ENCODE data around the gene TEK.
A peak's percentile ranks its signal among the peaks of the same experiment; 100 is the strongest.

The TEK gene

GRCh38 chr9:27176971-27177370 lies 67.9 kb downstream of the TEK start:
- Histone ChIP-seq H3K27ac (ENCODE audit: low read depth, low read length, severe bottlenecking) (no peak overlapping the region), H3K36me3 (ENCODE audit: control insufficient read depth, insufficient read depth, low read length) (peaks cover 71% of the 10 kb centered on the region), H3K4me3 (ENCODE audit: extremely low read depth, insufficient read depth, low read length, poor library complexity, severe bottlenecking) (no peak overlapping the region), H3K4me1 (ENCODE audit: control insufficient read depth, insufficient read depth, low read length, poor library complexity, severe bottlenecking) (no peaks in the 10 kb centered on the region), H3K9me3 (ENCODE audit: control insufficient read depth, low read length) (peaks cover 22% of the 10 kb centered on the region)
- no CpG with 5 or more reads among the region's 3 CpGs for WGBS, 2 experiments (ENCODE audit: insufficient coverage in 2 of 2)

- peaks cover 68% of the 10 kb centered on the region for H3K36me3 ChIP-seq (ENCODE audit: control insufficient read depth, insufficient read depth, low read length)
- H3K4me3 ChIP-seq (ENCODE audit: extremely low read depth, insufficient read depth, low read length, poor library complexity, severe bottlenecking): no peak overlapping the region
- WGBS, 2 experiments (ENCODE audit: insufficient coverage in 2 of 2): 89 to 100% methylated on average over 1 of the region's 2 CpGs
- H3K9me3 ChIP-seq (ENCODE audit: control insufficient read depth, low read length): peaks cover 22% of the 10 kb centered on the region
- H3K27ac ChIP-seq (ENCODE audit: low read depth, low read length, severe bottlenecking): no peak overlapping the region
- no peaks in the 10 kb centered on the region for H3K4me1 ChIP-seq (ENCODE audit: control insufficient read depth, insufficient read depth, low read length, poor library complexity, severe bottlenecking)
These were observed 70.3 kb downstream of the TEK start for GRCh38 chr9:27179245-27179865.

GRCh38 chr9:27181381-27181780 lies 72.4 kb downstream of the TEK start:
- Histone ChIP-seq H3K4me3 (ENCODE audit: extremely low read depth, insufficient read depth, low read length, poor library complexity, severe bottlenecking) (no peak overlapping the region), H3K9me3 (ENCODE audit: control insufficient read depth, low read length) (peaks cover 22% of the 10 kb centered on the region), H3K36me3 (ENCODE audit: control insufficient read depth, insufficient read depth, low read length) (peaks cover 78% of the 10 kb centered on the region), H3K27ac (ENCODE audit: low read depth, low read length, severe bottlenecking) (no peak overlapping the region), H3K4me1 (ENCODE audit: control insufficient read depth, insufficient read depth, low read length, poor library complexity, severe bottlenecking) (no peaks in the 10 kb centered on the region)
- WGBS, 2 experiments (ENCODE audit: insufficient coverage in 2 of 2): no CpG with 5 or more reads among the region's 4 CpGs

- Histone ChIP-seq H3K9me3 (ENCODE audit: control insufficient read depth, low read length) (peaks cover 12% of the 10 kb centered on the region), H3K36me3 (ENCODE audit: control insufficient read depth, insufficient read depth, low read length) (peaks cover 77% of the 10 kb centered on the region), H3K4me1 (ENCODE audit: control insufficient read depth, insufficient read depth, low read length, poor library complexity, severe bottlenecking) (no peaks in the 10 kb centered on the region), H3K27ac (ENCODE audit: low read depth, low read length, severe bottlenecking) (no peak overlapping the region), H3K4me3 (ENCODE audit: extremely low read depth, insufficient read depth, low read length, poor library complexity, severe bottlenecking) (no peak overlapping the region)
- no CpG with 5 or more reads among the region's 3 CpGs for whole genome bisulfite sequencing, 2 experiments (ENCODE audit: insufficient coverage in 2 of 2)
These were observed 73.4 kb downstream of the TEK start for GRCh38 chr9:27182421-27182820.

GRCh38 chr9:27183131-27183530 lies 74.1 kb downstream of the TEK start:
- no peak overlapping the region for H3K27ac ChIP-seq (ENCODE audit: low read depth, low read length, severe bottlenecking)
- peaks cover 5% of the 10 kb centered on the region for H3K9me3 ChIP-seq (ENCODE audit: control insufficient read depth, low read length)
- no peaks in the 10 kb centered on the region for H3K4me1 ChIP-seq (ENCODE audit: control insufficient read depth, insufficient read depth, low read length, poor library complexity, severe bottlenecking)
- WGBS, 2 experiments (ENCODE audit: insufficient coverage in 2 of 2): no CpG with 5 or more reads among the region's 2 CpGs
- peaks cover 78% of the 10 kb centered on the region for H3K36me3 ChIP-seq (ENCODE audit: control insufficient read depth, insufficient read depth, low read length)
- no peak overlapping the region for H3K4me3 ChIP-seq (ENCODE audit: extremely low read depth, insufficient read depth, low read length, poor library complexity, severe bottlenecking)

- no peaks in the 10 kb centered on the region for H3K9me3 ChIP-seq (ENCODE audit: control insufficient read depth, low read length)
- 90 to 100% methylated on average over 3 of the region's 5 CpGs for WGBS, 2 experiments (ENCODE audit: insufficient coverage in 2 of 2)
- no peak overlapping the region for H3K4me3 ChIP-seq (ENCODE audit: extremely low read depth, insufficient read depth, low read length, poor library complexity, severe bottlenecking)
- peaks cover 83% of the 10 kb centered on the region for H3K36me3 ChIP-seq (ENCODE audit: control insufficient read depth, insufficient read depth, low read length)
- no peaks in the 10 kb centered on the region for H3K4me1 ChIP-seq (ENCODE audit: control insufficient read depth, insufficient read depth, low read length, poor library complexity, severe bottlenecking)
- H3K27ac ChIP-seq (ENCODE audit: low read depth, low read length, severe bottlenecking): no peak overlapping the region
These were observed 74.7 kb downstream of the TEK start for GRCh38 chr9:27183701-27184100.

- Histone ChIP-seq H3K36me3 (ENCODE audit: control insufficient read depth, insufficient read depth, low read length) (peaks cover 88% of the 10 kb centered on the region), H3K4me1 (ENCODE audit: control insufficient read depth, insufficient read depth, low read length, poor library complexity, severe bottlenecking) (no peaks in the 10 kb centered on the region), H3K4me3 (ENCODE audit: extremely low read depth, insufficient read depth, low read length, poor library complexity, severe bottlenecking) (no peak overlapping the region), H3K9me3 (ENCODE audit: control insufficient read depth, low read length) (no peaks in the 10 kb centered on the region), H3K27ac (ENCODE audit: low read depth, low read length, severe bottlenecking) (no peak overlapping the region)
- WGBS, 2 experiments (ENCODE audit: insufficient coverage in 2 of 2): 92 to 100% methylated on average over 1 to 2 of the region's 5 CpGs
These were observed 75.7 kb downstream of the TEK start for GRCh38 chr9:27184556-27185351.

- Histone ChIP-seq H3K4me1 (ENCODE audit: control insufficient read depth, insufficient read depth, low read length, poor library complexity, severe bottlenecking) (peaks cover 7% of the 10 kb centered on the region), H3K9me3 (ENCODE audit: control insufficient read depth, low read length) (no peaks in the 10 kb centered on the region), H3K36me3 (ENCODE audit: control insufficient read depth, insufficient read depth, low read length) (peaks cover 89% of the 10 kb centered on the region), H3K4me3 (ENCODE audit: extremely low read depth, insufficient read depth, low read length, poor library complexity, severe bottlenecking) (no peak overlapping the region), H3K27ac (ENCODE audit: low read depth, low read length, severe bottlenecking) (no peak overlapping the region)
- WGBS, 2 experiments (ENCODE audit: insufficient coverage in 2 of 2): no CpG with 5 or more reads among the region's 1 CpG
These were observed 79.4 kb downstream of the TEK start for GRCh38 chr9:27188426-27188825.

- no CpG with 5 or more reads among the region's 1 CpG for WGBS, 2 experiments (ENCODE audit: insufficient coverage in 2 of 2)
- no peaks in the 10 kb centered on the region for H3K9me3 ChIP-seq (ENCODE audit: control insufficient read depth, low read length)
- H3K27ac ChIP-seq (ENCODE audit: low read depth, low read length, severe bottlenecking): no peak overlapping the region
- peaks cover 83% of the 10 kb centered on the region for H3K36me3 ChIP-seq (ENCODE audit: control insufficient read depth, insufficient read depth, low read length)
- H3K4me1 ChIP-seq (ENCODE audit: control insufficient read depth, insufficient read depth, low read length, poor library complexity, severe bottlenecking): peaks cover 14% of the 10 kb centered on the region
- H3K4me3 ChIP-seq (ENCODE audit: extremely low read depth, insufficient read depth, low read length, poor library complexity, severe bottlenecking): no peak overlapping the region
These were observed 80.4 kb downstream of the TEK start for GRCh38 chr9:27189426-27189825.

- no peak overlapping the region for H3K4me3 ChIP-seq (ENCODE audit: extremely low read depth, insufficient read depth, low read length, poor library complexity, severe bottlenecking)
- no peaks in the 10 kb centered on the region for H3K9me3 ChIP-seq (ENCODE audit: control insufficient read depth, low read length)
- H3K36me3 ChIP-seq (ENCODE audit: control insufficient read depth, insufficient read depth, low read length): peaks cover 74% of the 10 kb centered on the region
- peak overlapping the region; percentile 24 for H3K27ac ChIP-seq (ENCODE audit: low read depth, low read length, severe bottlenecking)
- H3K4me1 ChIP-seq (ENCODE audit: control insufficient read depth, insufficient read depth, low read length, poor library complexity, severe bottlenecking): peaks cover 22% of the 10 kb centered on the region
- 90 to 96% methylated on average over 7 to 10 of the region's 10 CpGs for WGBS, 2 experiments (ENCODE audit: insufficient coverage in 2 of 2)
These were observed 83.4 kb downstream of the TEK start for GRCh38 chr9:27192291-27192960.
